GM21529 (cell line): ENCODE results near the gene RASSF8.

Experiments
- ATAC-seq: cut with Tn5 transposase; IDR thresholded peaks from one replicate; pipeline ENCODE4 v1.9.1; 2021; ENCODE audit not compliant: unreplicated experiment

Gene RASSF8

DNA sequence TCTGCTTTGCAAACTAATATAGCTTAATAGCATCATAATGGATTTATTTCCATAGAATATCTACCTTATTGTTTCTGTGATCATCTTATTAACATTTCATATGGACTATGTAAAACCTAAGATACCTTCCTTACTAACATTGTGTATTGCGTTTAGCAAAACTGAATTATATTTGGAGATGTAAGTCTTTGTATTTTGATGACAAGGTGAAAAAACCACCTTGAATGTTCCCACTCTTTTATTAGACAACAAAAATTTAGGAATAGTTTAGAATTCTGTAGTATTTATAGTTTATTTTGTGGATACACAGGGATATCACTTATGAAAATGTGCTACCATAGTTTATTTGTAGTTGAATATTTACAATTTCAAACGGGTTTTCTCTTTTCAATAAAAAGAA is 32.0 kb downstream of the RASSF8 start:
- no peak for ATAC-seq

DNA sequence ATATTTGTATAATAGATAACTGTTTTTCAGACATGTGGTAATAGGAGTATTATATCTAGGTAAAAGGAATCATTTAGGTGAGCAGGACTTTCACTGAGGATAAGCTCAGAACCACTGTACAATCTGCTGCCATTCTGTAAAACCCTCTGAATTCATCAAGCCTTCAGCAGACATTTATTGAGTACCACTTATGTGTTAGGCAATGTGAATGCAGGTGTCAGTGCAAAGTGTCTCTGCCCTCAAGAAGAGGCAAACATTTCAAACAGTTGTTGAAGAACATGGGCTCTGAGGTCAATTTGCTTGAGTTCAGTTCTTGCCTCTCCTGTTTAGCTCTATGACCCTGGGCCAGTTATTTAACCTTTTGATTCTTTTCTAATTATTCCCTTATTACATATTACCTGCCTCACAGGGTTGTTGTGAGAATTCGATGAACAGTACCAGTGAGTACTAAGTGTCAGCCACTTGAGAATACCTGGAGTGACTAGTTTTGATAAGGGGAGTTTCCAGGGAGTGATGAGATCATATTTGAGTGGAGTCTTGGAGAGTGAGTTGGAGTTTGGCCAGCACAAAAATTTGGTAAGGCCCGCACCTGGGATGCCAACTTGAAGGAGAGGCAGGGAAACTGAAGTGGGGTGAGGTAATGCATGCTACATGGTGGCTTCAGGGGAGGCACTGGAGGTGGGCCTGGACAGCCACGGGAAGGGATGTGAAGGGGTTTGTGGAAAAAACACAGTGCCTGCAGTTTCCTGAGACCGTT is 33.7 kb downstream of the RASSF8 start:
- no peak for ATAC-seq

DNA sequence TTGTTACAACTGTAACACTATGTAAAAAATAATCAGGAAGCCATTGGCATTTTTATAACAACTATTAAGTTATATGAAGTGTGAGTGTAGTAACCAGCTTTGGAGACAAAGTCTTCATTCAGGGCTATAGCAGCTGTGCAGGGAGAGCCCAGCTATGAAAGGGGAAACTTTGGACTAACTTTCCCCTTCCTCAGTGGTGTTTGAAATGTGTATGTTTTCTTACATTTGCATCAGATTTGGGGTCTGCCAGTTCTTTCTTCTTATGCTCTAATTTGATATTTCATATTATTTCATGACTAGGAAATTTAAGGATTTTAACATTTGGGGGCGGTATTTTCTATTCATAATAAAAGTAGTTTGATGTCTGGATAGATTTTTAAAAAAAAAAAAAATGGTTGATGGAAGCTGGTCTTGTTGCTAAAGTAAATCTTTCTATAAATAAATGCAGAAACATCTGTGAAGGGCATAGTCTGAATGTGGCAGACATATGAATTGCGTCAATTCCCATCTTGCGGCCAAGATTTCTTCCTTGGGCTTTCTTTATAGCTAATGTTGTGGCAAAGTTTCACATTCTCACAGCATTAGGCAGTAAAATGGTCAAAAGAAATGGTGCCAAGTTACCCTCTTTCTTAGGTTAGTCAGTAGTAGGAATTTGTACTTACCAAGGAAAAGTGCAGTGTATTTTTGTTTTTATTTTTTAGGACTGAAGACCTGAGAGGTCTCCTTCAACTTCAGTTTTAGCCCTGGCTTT is 35.6 kb downstream of the RASSF8 start:
- ATAC-seq = no peak

DNA sequence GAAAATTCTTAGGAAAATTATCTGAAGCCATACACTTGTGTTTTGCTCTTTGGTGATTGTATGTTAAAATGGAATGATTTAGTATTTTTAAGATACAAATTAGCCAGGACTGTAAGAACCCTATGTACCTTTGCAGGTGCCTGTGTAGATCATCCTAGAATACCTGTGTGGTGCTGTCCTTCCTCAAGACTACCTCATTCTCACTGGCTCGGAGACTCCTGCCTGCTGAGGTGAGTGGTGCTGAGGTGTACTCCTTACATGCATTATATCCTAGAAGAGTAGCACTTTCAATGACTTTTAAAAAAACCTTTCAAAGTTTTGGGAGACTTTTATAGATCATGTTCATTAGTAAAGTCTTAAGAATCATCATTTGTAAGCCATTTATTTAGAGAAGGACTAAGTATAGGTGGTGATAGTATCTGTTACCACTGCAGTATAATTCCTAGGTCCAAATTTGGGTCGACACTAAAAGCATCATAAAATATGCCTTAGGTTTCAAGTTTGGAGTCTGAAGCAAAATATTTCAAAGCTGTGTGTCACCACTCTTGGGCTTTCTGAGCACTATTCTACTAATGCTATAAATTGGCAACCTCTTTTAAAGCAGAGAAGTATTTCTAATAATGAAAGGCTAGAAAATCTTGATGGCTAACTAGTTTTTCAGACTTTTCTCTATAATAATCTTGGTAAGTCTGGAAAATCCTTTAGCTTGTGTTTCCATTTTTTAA is 36.6 kb downstream of the RASSF8 start:
- ATAC-seq = no peak

DNA sequence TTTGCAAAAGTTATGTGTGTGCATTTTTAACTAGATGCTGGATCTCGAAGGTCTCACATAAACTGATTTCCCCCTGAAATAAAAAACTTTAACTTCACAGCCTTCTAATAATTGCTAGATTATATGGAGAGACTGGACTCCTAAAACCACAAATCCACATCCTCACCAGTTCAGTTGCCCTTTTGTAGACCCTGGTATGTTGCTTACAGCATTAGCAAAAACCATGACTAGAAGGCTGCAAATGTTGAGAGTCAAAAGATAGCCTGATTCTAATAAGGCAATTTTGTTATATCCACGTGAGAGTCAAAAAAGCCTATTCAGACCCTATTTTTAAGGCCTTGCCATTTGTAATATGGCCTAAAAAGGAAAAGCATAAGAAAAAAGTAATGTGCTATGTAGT is 37.4 kb downstream of the RASSF8 start:
- no peak for ATAC-seq

DNA sequence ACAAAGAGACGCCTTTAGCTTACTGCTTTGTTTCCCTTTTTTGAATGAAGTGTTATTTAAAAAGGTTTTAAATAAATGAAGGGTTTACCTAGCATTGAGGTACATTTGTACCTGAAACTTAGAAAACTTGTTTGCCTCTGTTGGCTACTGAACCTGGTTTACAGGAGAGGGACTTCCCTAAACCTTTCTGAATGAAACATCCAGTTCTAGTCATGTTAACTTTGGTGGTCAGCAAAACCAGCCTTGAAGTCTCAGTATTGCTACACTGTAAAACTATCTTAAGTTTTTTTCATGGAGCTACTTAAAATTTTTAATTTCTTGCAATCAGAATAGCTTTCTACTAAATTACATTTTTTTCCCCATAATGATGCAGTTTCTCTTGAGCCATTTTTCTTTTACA is 38.2 kb downstream of the RASSF8 start:
- no peak for ATAC-seq

DNA sequence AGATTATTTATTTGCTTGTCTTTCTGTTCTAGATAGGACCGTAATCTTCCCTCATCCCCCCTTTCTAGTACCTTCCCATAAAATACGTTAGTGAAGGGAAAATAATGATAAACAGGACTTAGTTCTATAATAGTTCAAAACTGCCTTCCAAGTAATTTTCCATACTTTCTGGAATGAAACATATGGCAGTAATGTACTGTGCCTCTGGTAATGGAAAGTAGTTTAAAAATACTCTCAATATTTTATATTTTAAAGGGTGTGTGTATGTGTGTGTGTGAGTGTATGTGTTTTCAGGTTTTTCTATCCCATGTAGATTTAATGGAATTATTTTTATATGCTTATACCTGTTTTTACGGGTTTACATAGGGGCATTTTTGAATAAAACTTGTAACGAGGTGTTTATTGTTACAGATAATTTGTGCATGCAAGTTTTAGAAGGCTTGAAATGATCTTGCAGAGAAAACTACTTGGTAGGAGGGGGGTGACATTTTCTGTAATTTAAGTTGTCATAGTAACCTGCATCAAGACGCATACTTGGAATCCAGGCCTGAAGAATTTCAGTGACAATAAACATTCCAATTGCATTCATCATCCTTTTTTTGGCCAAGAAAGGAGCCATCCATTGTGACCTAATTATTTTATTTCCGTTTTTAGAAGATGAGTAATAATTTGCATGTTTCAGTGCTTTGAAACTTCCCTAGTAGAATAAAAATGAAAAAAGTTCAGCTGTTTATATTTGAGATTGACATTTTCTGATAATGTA is 38.9 kb downstream of the RASSF8 start:
- no peak for ATAC-seq

DNA sequence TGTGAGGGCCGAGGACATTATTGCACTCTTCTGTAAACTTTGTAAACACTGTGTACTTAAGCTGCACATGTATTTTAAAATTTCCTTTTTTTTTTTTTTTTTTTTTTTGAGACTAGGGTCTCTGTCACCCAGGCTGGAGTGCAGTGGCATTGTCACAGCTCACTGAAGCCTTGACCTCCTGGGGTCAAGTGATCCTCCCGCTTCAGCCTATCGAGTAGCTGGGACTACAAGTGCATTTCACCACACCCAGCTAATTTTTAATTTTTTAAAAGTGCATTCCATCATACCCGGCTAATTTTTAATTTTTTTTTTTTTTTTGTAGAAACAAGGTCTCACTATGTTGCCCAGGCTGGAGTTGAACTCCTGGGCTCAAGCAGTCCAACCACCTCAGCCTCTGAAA is 42.4 kb downstream of the RASSF8 start:
- ATAC-seq = no peak

DNA sequence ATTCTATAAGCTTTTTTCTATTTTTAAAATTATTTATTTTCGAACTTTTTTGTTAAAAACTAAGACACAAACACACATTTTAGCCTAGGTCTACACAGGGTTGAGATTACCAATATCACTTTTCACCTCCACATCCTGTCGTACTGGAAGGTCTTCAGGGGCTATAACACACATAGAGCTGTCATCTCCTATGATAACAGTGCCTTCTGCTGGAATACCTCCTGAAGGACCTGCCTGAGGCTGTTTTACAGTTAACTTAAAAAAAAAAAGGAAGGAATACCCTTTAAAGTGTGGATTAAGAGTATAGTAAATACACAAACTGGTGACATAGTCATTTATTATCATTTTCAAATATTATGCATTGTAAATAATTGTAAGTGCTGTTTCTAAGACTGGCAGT is 43.0 kb downstream of the RASSF8 start:
- ATAC-seq = no peak

DNA sequence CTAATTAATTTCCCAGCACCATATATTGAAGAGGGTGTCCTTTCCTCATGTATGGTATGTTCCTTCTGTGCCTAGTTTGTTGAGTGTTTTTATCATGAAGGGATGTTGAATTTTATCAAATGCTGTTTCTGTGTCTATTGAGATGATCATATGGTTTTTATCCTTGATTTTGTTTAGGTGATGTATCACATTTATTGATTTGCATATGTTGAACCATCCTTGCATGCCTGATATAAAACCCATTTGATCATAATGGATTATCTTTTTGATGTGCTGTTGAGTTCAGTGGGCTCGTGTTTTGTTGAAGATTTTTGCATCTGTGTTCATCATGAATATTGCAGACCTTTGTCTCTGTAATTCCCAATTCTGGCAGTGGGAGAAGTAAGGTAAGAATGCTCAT is 44.6 kb downstream of the RASSF8 start:
- no peak for ATAC-seq

DNA sequence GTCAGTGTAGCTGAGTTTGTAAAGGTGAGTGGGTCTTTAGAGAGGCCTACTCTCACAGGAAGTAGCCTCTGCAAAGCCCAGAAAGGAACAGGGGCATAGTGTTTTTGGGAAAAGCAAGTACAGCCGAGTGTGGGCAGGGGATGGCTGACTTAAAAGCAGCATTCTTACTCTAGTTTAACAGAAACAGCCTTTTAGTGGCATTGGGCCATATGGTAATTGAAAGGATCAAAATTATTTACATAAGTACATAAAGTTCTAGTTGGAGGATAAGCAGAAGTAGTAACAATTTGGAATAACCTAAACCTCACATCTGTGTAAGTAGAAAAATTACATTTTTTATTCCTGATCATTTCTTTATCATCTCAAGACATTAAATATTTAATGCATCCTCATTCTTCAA is 49.1 kb downstream of the RASSF8 start:
- no peak for ATAC-seq

DNA sequence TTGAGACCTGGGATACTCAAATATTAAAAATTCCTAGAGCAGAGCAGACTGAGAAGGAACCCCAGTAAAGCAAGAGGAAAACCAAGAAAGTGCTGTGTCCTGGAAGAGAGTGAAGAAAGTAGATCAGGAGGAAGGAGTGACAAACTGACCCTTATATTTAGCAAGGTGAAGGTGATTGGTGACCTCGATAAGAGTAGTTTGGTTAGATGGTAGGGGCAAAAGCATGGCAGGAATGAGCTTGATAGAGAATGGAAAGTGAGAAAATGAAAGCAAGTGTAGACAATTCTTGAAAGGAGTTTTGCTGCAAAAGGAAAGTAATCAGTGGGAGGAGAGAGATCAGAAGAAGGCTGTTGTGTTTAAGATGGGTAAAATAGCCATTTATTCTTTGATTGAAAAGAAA is 51.1 kb downstream of the RASSF8 start:
- ATAC-seq = no peak

DNA sequence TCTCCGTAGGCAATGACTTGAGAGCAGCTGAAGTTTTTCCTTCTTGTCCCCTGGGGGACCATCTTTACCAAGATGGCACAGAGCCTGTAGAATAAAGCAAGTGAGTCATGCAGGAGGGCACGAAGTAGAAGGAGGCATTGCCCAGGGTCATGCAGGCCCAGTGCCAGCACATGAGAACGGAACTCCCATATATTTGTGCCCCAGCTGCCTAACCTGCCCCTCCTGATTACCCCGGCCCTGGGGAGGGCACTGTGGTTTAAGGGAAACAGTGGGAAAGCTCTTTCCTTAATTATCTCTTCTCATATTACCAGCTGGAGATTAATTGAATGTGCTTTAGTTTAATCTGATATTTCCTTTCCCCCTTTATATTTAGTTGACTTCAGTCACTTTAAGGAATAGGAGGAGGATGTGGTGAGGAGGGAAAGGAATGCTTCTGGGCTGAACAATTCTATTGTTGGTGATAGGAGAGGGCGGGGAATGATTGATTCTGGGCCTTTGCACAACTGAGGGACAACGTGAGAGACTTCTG is 51.9 kb downstream of the RASSF8 start:
- ATAC-seq = no peak

DNA sequence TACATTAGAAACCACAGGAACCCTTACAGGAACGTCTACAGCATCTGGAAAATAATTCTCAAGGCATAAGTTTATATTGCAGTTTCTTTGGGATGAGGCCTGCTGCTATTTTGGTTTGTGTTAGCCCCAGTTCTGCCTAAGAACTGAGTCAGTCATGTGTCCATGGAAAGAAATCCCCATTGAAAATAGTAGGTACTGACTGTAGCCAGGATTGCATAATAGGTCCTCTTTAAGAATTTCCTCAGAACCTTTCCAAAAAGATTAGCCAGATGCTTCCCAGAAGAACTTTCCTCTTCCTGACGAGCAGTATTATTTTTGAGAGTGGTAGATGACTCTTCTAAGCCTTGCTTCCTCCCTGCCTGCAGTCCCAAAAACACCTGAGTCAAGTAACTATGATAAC is 52.6 kb downstream of the RASSF8 start:
- no peak for ATAC-seq

DNA sequence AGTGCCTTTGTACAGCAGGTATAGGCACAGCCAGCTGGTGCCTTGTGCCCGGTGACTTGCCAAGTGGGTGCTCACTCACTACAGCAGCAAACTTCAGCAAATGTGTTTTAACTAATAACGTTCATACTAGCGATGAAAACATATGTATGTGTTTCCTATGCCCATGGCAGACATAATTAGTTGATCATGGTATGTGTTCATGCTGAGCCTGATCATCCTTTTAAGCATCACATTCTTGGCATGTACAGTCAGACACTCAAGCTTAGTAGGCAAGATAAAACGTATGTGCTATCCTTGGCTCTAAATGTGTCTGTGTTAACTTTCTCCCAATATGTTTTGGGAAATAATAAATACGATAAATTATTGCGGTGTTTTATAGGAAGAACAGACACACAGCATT is 55.6 kb downstream of the RASSF8 start:
- ATAC-seq = no peak

DNA sequence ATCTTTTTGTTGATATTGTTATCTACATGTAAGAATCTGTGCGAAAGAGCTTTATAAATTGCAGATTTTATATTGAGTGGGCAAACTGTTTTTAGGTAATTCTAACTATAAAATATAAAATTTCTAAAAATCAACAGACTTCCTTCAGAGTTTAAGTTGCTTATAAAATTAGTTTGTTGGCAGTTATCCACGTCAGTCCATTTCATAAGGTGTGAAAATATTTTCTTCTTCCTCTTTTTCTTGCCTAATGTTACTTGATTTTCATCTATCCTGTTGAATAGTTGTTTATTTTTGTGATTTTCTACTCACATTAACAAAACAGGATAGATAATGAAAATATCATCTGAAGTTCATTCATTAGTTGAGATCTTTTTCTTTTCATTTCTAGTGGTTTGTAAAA is 58.0 kb downstream of the RASSF8 start:
- ATAC-seq = no peak

DNA sequence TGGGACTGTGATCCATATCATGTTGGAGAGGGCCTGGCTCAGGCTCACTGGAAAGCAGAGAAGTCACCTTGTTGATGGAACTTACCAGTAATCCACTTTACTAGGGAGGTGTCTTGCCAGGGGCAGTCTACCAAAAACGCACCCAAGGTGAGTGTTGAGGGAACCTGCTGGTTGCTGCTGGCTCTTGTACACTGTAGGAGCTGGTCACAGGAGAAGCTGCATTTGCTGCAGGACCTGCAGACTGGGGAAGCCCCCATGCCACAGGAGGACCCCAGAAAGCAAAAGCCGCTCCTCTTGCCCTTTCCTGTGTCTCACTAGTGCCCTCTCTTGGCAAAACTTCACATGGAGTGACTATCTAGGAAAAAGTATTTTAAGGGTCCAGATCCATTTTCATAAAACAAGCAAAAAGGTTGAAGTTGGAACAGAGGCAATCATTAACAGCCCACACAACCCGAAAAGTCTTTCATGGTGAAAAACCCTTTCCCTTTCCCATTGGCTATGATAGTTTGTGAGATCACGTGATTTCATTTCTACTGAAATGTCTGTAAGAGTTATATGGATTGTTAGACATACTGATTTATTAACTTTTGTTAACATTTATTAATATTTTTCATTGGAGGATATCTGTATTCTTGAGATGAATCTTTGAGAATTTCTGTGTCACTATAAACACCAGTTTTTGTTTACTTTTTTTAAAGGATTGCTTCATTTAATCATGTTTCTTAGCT is 59.2 kb downstream of the RASSF8 start:
- ATAC-seq = no peak

DNA sequence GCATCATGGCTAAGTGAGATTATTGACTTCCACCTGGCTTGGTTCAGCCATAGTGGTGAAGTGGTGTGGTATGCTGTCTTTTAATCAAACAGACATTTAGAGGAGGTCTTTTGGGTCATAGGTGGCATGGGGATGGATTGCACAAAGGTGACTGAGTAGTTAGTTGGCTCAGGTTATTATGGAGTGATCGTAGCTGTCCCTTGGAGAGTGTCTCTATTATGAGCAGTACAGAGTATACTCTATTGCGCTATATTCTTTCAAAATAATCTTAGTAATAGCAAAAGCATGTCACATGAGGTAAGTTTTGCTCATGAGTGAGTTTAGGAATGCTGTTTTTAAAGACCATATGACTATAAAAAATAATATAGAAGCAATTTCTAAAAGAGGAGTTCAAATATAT is 60.4 kb downstream of the RASSF8 start:
- no peak for ATAC-seq

DNA sequence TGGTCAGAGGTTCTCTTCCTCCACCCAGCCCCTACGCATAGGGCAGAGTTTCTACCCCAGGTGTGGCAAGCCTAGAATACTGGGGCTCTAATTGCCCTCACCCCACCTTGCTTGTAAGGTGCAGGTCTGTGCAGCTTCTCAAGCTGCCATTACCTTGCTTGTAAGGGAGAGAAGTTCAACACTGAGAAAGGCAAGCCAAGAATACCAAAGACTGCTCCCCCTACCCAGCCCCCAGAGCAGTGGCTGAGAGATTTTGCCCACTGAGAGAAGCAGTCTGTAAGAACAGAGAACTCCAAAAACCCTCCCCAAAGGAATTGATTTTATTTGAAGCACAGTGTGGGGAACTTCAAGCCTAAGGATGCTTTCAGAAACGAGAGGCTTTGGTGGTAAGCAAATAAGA is 63.1 kb downstream of the RASSF8 start:
- ATAC-seq = no peak

DNA sequence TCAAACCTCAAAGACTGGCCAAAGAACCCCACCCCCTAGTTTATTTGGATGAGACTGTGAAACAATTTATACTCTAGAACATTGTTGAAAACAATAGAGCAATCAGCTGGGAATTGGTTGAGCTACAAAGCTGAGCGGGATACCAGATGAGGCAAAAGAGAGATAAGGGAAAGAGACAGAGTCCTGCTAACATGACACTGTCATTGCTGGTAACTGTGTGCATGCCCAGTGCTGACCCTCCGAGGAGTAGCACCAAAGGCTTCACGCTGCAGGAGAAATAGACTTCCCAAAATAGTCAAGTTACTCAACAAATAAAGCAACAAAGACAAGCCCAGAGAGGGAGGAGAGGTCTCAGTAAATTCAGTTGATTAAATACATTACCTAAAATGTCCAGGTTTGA is 63.6 kb downstream of the RASSF8 start:
- no peak for ATAC-seq
